GM18508 (cell line): ENCODE data around the gene GEMIN4.
"Not testable (repeated sequence)": the region's sequence is repeated elsewhere in the genome, so short reads cannot be mapped to it uniquely, and the experiment has no call there.

ENCODE experiments used
- ATAC-seq: cut with Tn5 transposase; IDR thresholded peaks from one replicate; pipeline ENCODE4 v1.9.1; 2021; ENCODE audit warnings: moderate number of reproducible peaks; ENCODE audit not compliant: insufficient read depth, unreplicated experiment

GEMIN4 gene

DNA sequence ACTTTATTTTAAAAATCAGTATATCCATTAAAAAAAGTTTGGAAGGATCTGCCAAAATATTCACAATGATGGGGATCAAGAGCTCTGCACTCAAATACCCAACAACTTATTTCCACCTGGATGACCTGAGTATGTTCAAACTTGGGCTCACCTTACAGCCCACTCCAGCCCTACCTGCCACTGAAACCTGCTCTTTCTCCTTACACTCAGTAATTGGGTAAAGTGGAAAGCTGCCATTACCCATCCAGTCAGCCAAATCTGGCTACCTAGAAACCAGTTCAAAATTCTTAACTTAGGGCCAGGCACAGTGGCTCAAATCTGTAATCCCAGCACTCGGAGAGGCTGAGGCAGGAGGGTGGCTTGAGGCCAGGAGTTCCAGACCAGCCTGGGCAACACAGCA is 47.1 kb downstream of the GEMIN4 start:
- no peak for ATAC-seq

DNA sequence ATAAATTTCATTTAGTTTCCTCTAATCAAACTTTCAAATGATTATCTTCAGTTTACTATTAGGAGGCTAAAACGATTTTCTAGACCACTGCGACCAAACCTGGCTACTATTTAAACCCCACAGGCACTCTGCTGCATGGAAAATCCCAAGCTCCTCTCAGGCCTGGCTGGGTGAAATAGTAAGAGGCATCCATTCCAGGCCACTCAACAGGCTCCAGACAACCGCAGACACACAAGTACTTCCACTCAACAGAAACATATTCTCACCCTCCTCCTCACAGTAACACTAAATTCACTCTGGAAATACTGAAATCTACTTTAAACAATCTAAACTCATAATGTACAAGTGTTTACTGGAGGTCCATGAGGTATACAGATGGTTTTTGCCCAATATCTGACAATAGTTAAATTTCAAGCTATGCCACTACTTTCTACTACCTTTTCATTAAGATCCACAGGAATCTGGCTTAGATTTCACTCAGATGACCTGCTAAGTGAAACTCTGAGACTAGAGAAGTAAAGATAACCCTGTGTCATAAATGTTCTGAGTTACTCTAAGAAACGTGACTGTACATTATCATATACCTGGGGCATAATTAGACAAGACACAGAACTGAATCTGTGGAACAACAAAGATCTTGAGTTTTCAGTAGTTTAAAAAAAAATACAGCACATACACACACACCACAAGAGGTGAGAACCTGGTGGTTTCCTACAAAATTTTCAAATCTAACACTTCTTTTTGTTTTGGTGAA is 47.8 kb downstream of the GEMIN4 start:
- no peak for ATAC-seq

- ATAC-seq: no peak
These were observed 48.8 kb downstream of the GEMIN4 start for GRCh38 chr17:703081-703875.

GRCh38 chr17:700504-701094 is 51.5 kb downstream of the GEMIN4 start:
- ATAC-seq: no peak

DNA sequence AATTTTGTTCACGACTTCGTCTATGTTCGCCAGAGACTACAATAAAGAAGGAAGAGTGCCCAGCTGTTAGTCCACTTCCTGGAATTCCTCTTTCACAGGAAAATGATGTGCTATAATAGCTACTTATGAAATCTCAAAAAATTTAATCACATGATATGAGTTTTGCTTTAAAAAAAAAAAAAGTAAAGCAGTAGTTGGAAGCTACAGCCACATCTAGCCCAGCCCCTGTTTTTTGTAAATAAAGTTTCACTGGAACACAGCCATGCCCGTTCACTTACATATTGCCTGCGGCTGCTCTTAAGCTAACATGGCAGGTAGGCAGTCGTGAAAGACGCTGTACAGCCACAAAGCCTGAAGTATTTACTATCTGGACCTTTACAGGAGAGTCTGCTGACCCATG is 52.7 kb downstream of the GEMIN4 start:
- ATAC-seq: no peak

DNA sequence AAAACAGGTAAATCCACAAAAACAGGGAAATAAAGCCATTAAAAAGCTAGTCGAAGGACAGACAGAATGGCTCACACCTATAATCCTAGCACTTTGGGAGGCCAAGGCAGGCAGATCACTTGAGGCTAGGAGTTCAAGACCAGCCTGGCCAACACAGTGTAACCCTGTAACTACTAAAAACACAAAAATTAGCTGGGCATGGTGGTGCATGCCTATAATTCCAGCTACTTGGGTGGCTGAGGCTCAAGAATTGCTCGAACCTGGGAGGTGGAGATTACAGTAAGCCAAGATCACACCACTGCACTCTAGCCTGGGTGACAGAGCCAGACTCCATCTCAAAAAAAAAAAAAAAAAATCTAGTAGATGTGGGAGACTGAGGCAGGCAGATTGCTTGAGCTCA is 54.0 kb downstream of the GEMIN4 start:
- not testable (repeated sequence) for ATAC-seq

- no peak for ATAC-seq
These were observed 54.4 kb downstream of the GEMIN4 start for GRCh38 chr17:697682-698081.

DNA sequence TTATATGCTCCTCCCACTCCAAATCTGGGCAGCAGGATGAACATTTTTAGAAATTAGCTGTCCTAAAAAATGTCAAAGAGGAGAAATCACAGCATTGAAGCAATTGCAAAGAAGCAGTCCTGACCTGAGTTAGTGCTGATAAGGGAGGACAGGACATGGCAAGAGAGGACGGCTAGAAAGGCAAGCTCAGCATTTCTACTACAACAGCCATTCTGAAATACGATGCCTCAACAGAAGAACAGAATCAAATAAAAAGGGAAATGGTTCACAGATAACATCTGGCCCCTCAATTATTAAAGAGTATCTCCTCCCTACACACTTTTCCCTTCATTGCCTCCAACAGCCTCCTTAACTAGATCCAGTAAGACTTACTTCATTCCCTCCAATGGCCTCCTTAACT is 55.7 kb downstream of the GEMIN4 start:
- ATAC-seq: no peak
